Panc1 (cell line): ENCODE data around the gene C19orf81. TPM values are rescaled to one million over a fixed set of nuclear protein-coding genes. Genes with fewer than 3 reads are reported as not detected.
A peak's percentile ranks its signal among the peaks of the same experiment; 100 is the strongest.

Experiments
- ATAC-seq: fragments of 200-7000 bp; cut with Tn5 transposase; 2 replicates; pipeline ENCODE4 v1.9.1; 2020; ENCODE audit warnings: mild to moderate bottlenecking, moderate library complexity
- BruUV-seq: library from RNA; stranded (reverse); fragments of 400-500 nt; replicated peaks from 2 replicates; lab custom pipeline; 2021; lab: Mats Ljungman, UMichigan
- CTCF ChIA-PET: fragments of 300-600 bp; sonication (Branson Sonifier 250); formaldehyde crosslinking; loops from one replicate; lab custom pipeline; 2022; ENCODE audit warnings: antibody characterized with exemption; lab: Charles Lee
- POLR2A ChIA-PET: fragments of 300-600 bp; sonication (Branson Sonifier 250); formaldehyde crosslinking; loops from one replicate; lab custom pipeline; 2022; ENCODE audit warnings: antibody characterized with exemption; lab: Charles Lee
- DNase-seq: peaks from one replicate; pipeline ENCODE4 v3.0.0-alpha.2; 2010; ENCODE audit warnings: low read depth, low spot score
- H3K27ac ChIP-seq: 2 replicates; pipeline ENCODE4 v1.5.1; 2011; ENCODE audit warnings: mild to moderate bottlenecking, low read length, inconsistent platforms
- H3K27me3 ChIP-seq: fragments of 200-500 bp; sonication (Bioruptor generic); 2 replicates; pipeline ENCODE4 v1.6.0; 2014; ENCODE audit warnings: low read length, inconsistent platforms; ENCODE audit not compliant: control insufficient read depth, insufficient read depth
- H3K36me3 ChIP-seq: fragments of 200-500 bp; sonication (Bioruptor generic); 2 replicates; pipeline ENCODE4 v1.5.1; 2014; ENCODE audit warnings: inconsistent platforms, mild to moderate bottlenecking, low read length, moderate library complexity; ENCODE audit not compliant: control insufficient read depth, insufficient read depth
- H3K4me1 ChIP-seq: 2 replicates; pipeline ENCODE4 v1.5.1; 2011; ENCODE audit warnings: inconsistent platforms, mild to moderate bottlenecking, low read length, moderate library complexity; ENCODE audit not compliant: control insufficient read depth, insufficient read depth
- H3K4me3 ChIP-seq, 2 experiments: 2 replicates each; pipeline ENCODE4 v1.5.1; 2011 to 2012; ENCODE audit warnings: low read depth in 2 of 2, low read length in 2 of 2, mild to moderate bottlenecking in 2 of 2, inconsistent platforms in 1 of 2, moderate library complexity in 1 of 2
- H3K9me3 ChIP-seq: fragments of 200-500 bp; sonication (Bioruptor generic); 2 replicates; pipeline ENCODE4 v1.5.1; 2014; ENCODE audit warnings: low read depth, mild to moderate bottlenecking, inconsistent platforms, low read length, moderate library complexity; ENCODE audit not compliant: control insufficient read depth, insufficient read depth
- CTCF ChIP-seq: fragments of 450-650 bp; IDR thresholded peaks from 2 replicates; pipeline ENCODE4 v1.5.1; 2017; ENCODE audit warnings: mild to moderate bottlenecking
- POLR2AphosphoS5 ChIP-seq: IDR thresholded peaks from 2 replicates; pipeline ENCODE4 v1.6.1; 2012; ENCODE audit warnings: mild to moderate bottlenecking, low read depth, low read length, moderate library complexity
- REST ChIP-seq, 2 experiments: IDR thresholded peaks; 2 replicates each; pipeline ENCODE4 v1.6.1; 2011 to 2012; ENCODE audit warnings: low read depth in 2 of 2, control low read depth in 1 of 2, low read length in 1 of 2, mild to moderate bottlenecking in 1 of 2, moderate library complexity in 1 of 2; ENCODE audit not compliant: insufficient read depth in 1 of 2
- SIN3A ChIP-seq: IDR thresholded peaks from 2 replicates; pipeline ENCODE4 v1.6.1; 2012; ENCODE audit warnings: low read depth, mild to moderate bottlenecking, low read length, moderate library complexity, borderline replicate concordance; ENCODE audit not compliant: insufficient read depth
- TCF7L2 ChIP-seq: IDR thresholded peaks from 2 replicates; pipeline ENCODE4 v1.6.1; 2011; ENCODE audit warnings: mild to moderate bottlenecking, low read depth, low read length, inconsistent platforms
- in situ Hi-C: cut with HindIII; loops from 2 replicates; pipeline ENCODE4 v1.10.0; 2016; ENCODE audit warnings: low sequenced_read_pairs, low pct_unique_long_range_greater_than_20kb
- intact Hi-C: fragments of 100-400 bp; cut with micrococcal nuclease; formaldehyde crosslinking; loops from one replicate; pipeline ENCODE4 v1.10.0; 2022; ENCODE audit not compliant: unreplicated experiment
- total RNA-seq: library from RNA; stranded (reverse); gene quantifications from one replicate; pipeline ENCODE4 v1.2.1, GENCODE V29; 2021; ENCODE audit not compliant: unreplicated experiment

C19orf81 gene
- total RNA-seq, 1 experiment from 2014 or later: 0.98 TPM

- DNase-seq (no peak), ATAC-seq (no peak)
- peaks cover 6% of the 10 kb centered on the region; the same call in 1 of the 2 replicates for H3K36me3 ChIP-seq
- ChIA-PET POLR2A (no interaction called here), CTCF (no interaction called here)
- H3K4me3 ChIP-seq: peak overlapping the region; percentile 38 to 53
- in situ Hi-C loops (no loop called here), intact Hi-C loops (no loop called here)
- H3K27me3 ChIP-seq: no peaks in the 10 kb centered on the region
- no peaks in the 10 kb centered on the region for H3K4me1 ChIP-seq
- BruUV-seq: no TSS peak
- peak overlapping the region; percentile 23; the same call in 1 of the 2 replicates for H3K27ac ChIP-seq
- H3K9me3 ChIP-seq: no peaks in the 10 kb centered on the region
- TF ChIP-seq SIN3A: no peak
Measured at GRCh38 chr19:50657222-50657669, 8.0 kb downstream of the C19orf81 start.

- ATAC-seq (peak; percentile 93), DNase-seq (peak; percentile 48)
- Histone ChIP-seq H3K36me3 (peaks cover 6% of the 10 kb centered on the region; the same call in 1 of the 2 replicates), H3K4me1 (no peaks in the 10 kb centered on the region), H3K27me3 (no peaks in the 10 kb centered on the region), H3K27ac (peak overlapping the region; percentile 23; the same call in 1 of the 2 replicates), H3K9me3 (no peaks in the 10 kb centered on the region), H3K4me3 (peak overlapping the region; percentile 38 to 53)
- BruUV-seq: no TSS peak
- intact Hi-C loops: no loop called here
- in situ Hi-C loops: no loop called here
- TF ChIP-seq CTCF: no peak
- no peak for TF ChIP-seq REST (IDR thresholded peaks at IDR 0.05; ENCODE audit: insufficient read depth in 1 of 2, low read depth in 2 of 2, low read length in 1 of 2)
- TF ChIP-seq POLR2AphosphoS5: no peak
- no peak for TF ChIP-seq TCF7L2
- no peak for TF ChIP-seq SIN3A
- POLR2A ChIA-PET: no interaction called here
- CTCF ChIA-PET: no interaction called here
Measured at GRCh38 chr19:50657712-50658440, 8.6 kb downstream of the C19orf81 start.
